ENCODE results near the gene SNX10. TPM values are rescaled to one million over a fixed set of nuclear protein-coding genes. Genes with fewer than 3 reads are reported as not detected.

SNX10 gene, protein sequence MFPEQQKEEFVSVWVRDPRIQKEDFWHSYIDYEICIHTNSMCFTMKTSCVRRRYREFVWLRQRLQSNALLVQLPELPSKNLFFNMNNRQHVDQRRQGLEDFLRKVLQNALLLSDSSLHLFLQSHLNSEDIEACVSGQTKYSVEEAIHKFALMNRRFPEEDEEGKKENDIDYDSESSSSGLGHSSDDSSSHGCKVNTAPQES
- not detected in 2 replicates for total RNA-seq

DNA sequence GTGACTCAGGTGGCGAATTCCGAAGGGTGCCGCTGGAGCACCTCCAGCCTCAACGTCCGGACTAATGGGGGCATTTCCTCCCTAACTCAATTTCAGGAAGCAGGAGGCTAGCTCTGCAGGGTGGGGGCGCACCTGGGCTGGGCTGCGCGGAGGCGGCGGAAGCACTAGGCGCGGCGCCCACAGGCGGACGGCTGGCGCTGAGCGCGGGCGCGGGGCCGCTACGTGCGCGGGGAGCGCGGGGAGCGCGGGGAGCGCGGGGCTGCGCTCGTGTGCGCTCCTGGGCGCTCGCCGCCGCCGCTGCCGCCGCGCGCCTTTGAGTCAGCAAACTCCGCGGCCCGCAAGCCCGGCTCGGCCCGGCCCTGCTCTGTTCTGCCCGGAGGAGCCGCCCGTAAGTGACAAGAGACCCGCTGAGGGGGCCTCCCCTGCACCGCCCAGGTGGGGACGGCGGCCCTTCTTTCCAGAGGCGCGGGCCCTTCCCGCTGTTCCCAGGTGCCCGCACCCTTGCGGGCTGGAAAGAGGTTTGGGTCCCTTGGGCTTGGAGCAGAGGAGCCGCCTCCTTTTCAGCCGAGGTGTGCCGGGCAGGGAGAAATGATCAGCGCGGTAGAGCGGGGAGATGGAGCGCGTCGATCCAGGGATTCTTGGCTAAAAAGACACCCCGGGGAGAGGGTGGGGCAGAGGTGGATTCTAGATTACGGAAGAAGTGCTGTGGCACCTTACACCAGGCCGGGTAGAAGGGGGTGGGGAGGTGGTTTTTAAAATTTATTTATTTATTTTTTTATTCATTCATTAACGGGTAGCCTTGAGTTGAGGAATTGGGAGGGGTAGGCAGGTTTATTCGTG, at the start of gene SNX10:
Gene SNX10, plus strand, starts transcription at position 164 of the 840 bp plus-strand sequence. CDS start 54,581 bp downstream, outside the sequence.

Other genes starting within 250 kb of the SNX10 start
- 1.1 and 1.3 TPM in 2 replicates for gene NFE2L3, start 139.7 kb upstream of the SNX10 start, total RNA-seq
- gene HNRNPA2B1, start 91.1 kb upstream of the SNX10 start, total RNA-seq: 109 and 128 TPM in 2 replicates
- gene CBX3, start 90.1 kb upstream of the SNX10 start, total RNA-seq: 78.4 and 84.1 TPM in 2 replicates

Measured in pericardium fibroblast (primary cell).